Measurements from ENCODE around the gene CEND1.

CEND1 gene
- total RNA-seq, result 0 to 1.4 (median 0.34) reads per million in 9 experiments

DNA sequence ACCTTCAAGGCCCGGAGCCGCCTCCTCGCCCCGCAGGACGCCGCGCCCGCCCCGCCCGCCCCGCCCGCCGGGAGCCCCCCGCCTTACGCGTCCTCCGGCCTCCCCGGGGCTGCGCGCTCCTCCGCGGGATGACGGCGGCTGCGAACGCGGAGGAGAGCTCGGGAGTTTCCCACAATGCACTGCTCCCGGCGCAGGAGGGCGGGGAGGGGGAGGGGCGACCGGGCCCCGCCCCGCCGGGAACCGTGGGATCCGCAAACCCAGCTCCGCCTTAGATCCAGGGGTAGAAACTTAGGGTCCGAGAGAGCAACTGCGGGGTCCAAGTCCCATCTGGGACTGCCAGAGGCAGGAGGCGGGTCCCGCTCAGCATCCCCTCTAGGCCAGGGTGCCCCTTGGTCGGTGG lies at the start of gene CEND1:
CEND1 (minus strand) TSS at position 148 of the 400 bp plus-strand sequence. CDS start 1,514 bp downstream, outside the sequence.
- H3K4me1 Mint-ChIP-seq (ENCODE audit: low read depth in 2 of 2), result peaks cover 0 to 4% of the 10 kb centered on the region in 2 donors
- H3K4me3 Mint-ChIP-seq, result peak within 1 kb of the TSS in 1 of 2 donors; percentile 13
- DNase-seq (no peak), ATAC-seq (replicated peaks) (peak; percentile 61)
- H3K27me3 Mint-ChIP-seq, result peaks cover 0 to 6% of the 10 kb centered on the region in 2 donors
- H3K36me3 Mint-ChIP-seq (ENCODE audit: insufficient read depth), result peaks cover 4% of the 10 kb centered on the region
- H3K27ac Mint-ChIP-seq, result peak within 1 kb of the TSS in 1 of 2 donors; percentile 62
- H3K9me3 Mint-ChIP-seq, result no peaks in the 10 kb centered on the region

DNA sequence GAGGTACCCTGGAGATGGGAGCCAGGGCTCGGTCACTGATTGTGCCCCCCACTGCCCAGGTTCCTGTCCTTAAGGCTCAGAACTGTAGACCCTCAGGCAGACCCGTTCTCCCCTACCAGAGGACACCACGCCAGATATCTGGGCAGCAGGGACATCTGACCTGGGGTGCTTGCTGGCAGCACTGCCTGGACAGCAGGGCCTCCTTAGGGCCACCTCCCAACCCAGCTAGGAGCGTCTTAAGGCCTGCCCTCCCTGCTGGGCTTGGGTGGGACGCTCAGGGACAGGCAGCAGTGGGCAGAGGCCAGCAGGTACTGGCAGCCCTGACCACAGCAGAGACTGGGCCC lies 49.4 kb upstream of the CEND1 start:
- Mint-ChIP-seq H3K9me3 (no peaks in the 10 kb centered on the region), H3K4me1 (ENCODE audit: low read depth in 2 of 2) (peaks cover 14 to 27% of the 10 kb centered on the region in 2 donors), H3K36me3 (ENCODE audit: insufficient read depth) (peaks cover 34% of the 10 kb centered on the region), H3K27me3 (no peaks in the 10 kb centered on the region), H3K4me3 (peak overlapping the region in 1 of 2 donors; percentile 29), H3K27ac (peak overlapping the region in 1 of 2 donors; percentile 29)
- DNase-seq, result no peak
- no peak for ATAC-seq (replicated peaks)

DNA sequence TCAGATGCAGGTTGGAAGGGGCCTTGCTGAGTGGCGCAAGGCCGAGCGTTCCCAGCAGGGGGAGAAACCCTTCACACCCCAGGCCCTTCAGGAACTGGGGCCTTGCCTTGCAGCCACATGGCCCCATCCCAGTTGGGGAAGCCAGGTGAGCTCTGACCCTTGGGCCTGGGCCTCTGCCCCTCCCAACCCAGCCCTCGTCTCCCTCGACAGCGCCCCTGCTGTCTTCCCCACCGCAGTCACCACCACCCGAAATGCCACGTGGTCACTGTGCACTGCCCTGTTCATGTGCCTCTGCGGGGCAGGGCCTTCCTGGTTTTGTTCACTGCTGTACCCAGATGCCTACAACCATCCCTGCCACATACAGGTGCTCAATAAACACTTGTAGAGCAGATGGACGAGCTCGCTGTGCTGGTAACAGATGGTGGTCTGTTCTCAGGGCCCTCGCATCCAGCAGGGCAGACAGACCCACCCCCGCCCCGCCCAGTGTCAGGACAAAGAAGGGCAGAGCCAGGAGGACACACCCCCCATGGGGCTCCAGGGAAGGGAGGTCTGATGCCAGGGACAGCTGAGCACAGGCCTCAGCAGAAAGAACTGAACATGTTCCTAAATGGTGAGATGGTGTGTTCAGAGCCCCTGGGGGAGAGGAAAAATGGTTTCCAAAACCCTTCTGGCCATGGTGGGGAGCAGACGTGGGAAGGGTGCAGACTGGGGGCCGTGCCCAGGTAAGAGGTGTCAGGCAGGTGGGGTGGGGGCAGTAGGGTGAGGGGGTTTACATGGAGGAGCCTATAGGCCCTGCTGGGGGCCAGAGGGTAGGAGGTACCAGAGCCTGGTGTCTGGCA lies 48.8 kb upstream of the CEND1 start:
- H3K9me3 Mint-ChIP-seq, result no peaks in the 10 kb centered on the region
- ATAC-seq (replicated peaks), result no peak
- H3K27me3 Mint-ChIP-seq, result no peaks in the 10 kb centered on the region
- H3K36me3 Mint-ChIP-seq (ENCODE audit: insufficient read depth), result peaks cover 34% of the 10 kb centered on the region
- no peak for DNase-seq
- no peak overlapping the region for H3K4me3 Mint-ChIP-seq
- H3K27ac Mint-ChIP-seq, result no peak overlapping the region
- H3K4me1 Mint-ChIP-seq (ENCODE audit: low read depth in 2 of 2), result peaks cover 17 to 30% of the 10 kb centered on the region in 2 donors

DNA sequence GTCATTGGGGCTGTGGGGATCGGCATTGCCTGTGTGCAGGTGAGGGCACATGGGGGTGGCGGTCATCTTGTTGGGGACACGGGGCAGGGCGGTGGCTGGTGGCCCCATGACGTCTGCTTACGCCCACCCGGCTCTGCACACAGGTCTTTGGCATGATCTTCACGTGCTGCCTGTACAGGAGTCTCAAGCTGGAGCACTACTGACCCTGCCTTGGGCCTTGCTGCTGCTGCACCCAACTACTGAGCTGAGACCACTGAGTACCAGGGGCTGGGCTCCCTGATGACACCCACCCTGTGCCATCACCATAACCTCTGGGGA lies 48.1 kb upstream of the CEND1 start:
- DNase-seq (no peak), ATAC-seq (replicated peaks) (no peak)
- no peaks in the 10 kb centered on the region for H3K9me3 Mint-ChIP-seq
- H3K36me3 Mint-ChIP-seq (ENCODE audit: insufficient read depth), result peaks cover 30% of the 10 kb centered on the region
- H3K27ac Mint-ChIP-seq, result peak overlapping the region in 1 of 2 donors; percentile 49
- peaks cover 19 to 28% of the 10 kb centered on the region in 2 donors for H3K4me1 Mint-ChIP-seq (ENCODE audit: low read depth in 2 of 2)
- H3K27me3 Mint-ChIP-seq, result no peaks in the 10 kb centered on the region
- H3K4me3 Mint-ChIP-seq, result no peak overlapping the region

DNA sequence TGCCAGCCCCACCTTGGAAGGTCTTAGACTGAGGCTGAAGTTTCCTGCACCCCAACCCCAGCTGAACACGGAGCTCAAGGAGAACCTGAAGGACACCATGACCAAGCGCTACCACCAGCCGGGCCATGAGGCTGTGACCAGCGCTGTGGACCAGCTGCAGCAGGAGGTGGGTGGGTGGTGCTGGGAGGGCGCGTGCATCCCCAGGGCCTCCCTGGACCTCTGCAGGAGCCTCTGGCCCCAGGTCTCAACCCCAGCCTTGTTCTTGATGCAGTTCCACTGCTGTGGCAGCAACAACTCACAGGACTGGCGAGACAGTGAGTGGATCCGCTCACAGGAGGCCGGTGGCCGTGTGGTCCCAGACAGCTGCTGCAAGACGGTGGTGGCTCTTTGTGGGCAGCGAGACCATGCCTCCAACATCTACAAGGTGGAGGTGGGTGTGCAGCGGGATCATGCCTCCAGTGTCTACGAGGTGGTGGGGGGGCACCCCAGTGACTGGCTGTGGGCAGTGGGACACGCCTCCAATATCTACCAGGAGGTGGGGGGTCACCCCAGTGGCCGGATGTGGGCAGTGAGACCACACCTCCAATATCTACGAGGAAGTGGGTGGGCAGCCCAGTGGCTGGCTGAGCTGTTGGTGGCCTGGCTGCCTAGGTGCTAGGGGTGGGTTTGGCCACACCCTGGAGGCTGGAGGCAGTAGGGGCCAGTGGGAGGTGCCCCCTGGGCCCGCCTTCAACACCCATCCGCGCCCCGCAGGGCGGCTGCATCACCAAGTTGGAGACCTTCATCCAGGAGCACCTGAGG lies 47.5 kb upstream of the CEND1 start:
- peaks cover 19 to 29% of the 10 kb centered on the region in 2 donors for H3K4me1 Mint-ChIP-seq (ENCODE audit: low read depth in 2 of 2)
- H3K4me3 Mint-ChIP-seq, result no peak overlapping the region
- H3K27me3 Mint-ChIP-seq, result no peaks in the 10 kb centered on the region
- H3K27ac Mint-ChIP-seq, result peak overlapping the region in 1 of 2 donors; percentile 49
- no peak for ATAC-seq (replicated peaks)
- DNase-seq, result no peak
- H3K36me3 Mint-ChIP-seq (ENCODE audit: insufficient read depth), result peaks cover 30% of the 10 kb centered on the region
- no peaks in the 10 kb centered on the region for H3K9me3 Mint-ChIP-seq

DNA sequence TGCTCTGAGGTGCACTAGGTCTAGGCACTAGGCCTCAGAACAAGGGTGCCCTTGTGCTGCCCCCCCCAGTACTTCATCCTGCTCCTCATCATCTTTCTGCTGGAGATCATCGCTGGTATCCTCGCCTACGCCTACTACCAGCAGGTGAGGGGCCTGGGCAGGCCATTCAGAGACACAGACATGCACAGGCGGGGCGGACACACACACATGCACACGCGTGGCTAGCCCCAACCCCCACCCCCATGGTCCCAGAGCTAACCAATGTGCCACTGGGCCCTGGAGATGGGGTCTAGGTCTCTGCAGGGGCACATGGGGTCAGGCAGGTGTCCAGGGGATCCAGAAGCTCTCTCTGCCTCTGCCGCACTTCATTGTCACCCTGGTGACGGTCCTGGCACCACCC lies 46.8 kb upstream of the CEND1 start:
- peaks cover 30% of the 10 kb centered on the region for H3K36me3 Mint-ChIP-seq (ENCODE audit: insufficient read depth)
- ATAC-seq (replicated peaks) (no peak), DNase-seq (no peak)
- peaks cover 19 to 33% of the 10 kb centered on the region in 2 donors for H3K4me1 Mint-ChIP-seq (ENCODE audit: low read depth in 2 of 2)
- H3K4me3 Mint-ChIP-seq, result no peak overlapping the region
- H3K27ac Mint-ChIP-seq, result no peak overlapping the region
- H3K27me3 Mint-ChIP-seq, result peaks cover 0 to 1% of the 10 kb centered on the region in 2 donors
- no peaks in the 10 kb centered on the region for H3K9me3 Mint-ChIP-seq

DNA sequence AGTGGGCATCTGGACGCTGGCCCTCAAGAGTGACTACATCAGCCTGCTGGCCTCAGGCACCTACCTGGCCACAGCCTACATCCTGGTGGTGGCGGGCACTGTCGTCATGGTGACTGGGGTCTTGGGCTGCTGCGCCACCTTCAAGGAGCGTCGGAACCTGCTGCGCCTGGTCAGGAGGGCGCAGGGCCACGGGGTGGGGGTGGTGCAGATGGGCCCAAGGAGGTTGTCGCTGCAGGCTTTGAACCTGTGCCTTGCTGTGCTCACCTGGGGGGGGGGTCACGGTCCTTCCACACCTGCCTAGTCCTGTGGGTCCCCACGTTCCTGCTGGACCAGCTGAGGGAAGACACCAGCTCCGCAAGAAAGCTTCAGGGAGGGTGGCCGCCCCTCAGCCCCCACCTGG lies 46.4 kb upstream of the CEND1 start:
- H3K27ac Mint-ChIP-seq, result peak overlapping the region in 1 of 2 donors; percentile 20
- H3K9me3 Mint-ChIP-seq, result no peaks in the 10 kb centered on the region
- H3K36me3 Mint-ChIP-seq (ENCODE audit: insufficient read depth), result peaks cover 30% of the 10 kb centered on the region
- H3K4me3 Mint-ChIP-seq, result no peak overlapping the region
- peaks cover 0 to 6% of the 10 kb centered on the region in 2 donors for H3K27me3 Mint-ChIP-seq
- ATAC-seq (replicated peaks) (no peak), DNase-seq (no peak)
- H3K4me1 Mint-ChIP-seq (ENCODE audit: low read depth in 2 of 2), result peaks cover 17 to 33% of the 10 kb centered on the region in 2 donors

DNA sequence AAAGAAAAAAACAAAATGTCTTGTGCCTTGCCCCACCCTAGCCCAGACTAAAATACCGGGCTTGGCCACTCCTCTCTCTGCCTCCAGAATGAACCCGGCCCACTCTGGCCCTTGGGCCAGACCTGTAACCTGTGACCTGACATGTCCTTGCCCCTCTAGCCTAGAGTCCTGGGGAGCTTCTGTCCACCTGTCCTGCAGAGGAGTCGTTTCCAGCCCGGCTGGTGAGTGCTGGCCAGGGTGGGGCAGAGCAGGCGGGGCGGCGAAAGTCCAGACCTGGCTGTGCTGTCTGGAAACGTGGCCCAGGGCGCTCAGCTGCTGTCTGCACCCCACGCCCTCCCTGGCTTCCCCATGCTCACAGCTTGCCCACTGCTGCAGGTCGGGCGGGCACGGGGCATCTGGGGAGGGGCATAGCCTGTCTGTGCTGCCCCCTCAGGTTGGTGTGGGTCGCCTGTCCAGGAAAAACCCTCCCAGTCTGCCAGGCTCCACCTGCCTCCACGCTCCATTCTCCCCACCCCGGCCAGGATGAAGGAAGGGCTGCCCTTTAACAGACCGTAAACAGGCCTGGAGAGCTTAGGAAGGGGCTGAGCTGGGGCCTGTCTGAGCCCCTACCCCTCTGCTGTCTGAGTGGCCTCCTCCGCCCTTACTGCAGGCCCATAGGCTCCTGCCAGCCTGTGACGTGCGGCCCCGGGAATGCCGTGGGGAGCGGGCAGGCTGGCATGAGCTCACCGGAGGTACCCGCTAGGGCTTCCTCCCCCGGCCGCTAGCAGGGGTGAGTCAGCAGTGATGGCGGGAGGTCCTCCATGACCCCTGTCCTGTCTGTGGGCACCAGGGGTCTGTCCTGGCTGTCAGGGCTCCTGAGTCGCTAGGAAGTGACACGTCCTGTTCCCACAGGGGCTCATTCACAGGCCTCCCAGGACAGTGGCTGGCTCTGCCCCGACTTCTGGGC lies 44.8 kb upstream of the CEND1 start:
- Mint-ChIP-seq H3K36me3 (ENCODE audit: insufficient read depth) (peaks cover 25% of the 10 kb centered on the region), H3K9me3 (no peaks in the 10 kb centered on the region), H3K4me3 (peak overlapping the region; percentile 60 to 71), H3K27ac (no peak overlapping the region), H3K27me3 (peaks cover 0 to 12% of the 10 kb centered on the region in 2 donors), H3K4me1 (ENCODE audit: low read depth in 2 of 2) (peaks cover 5 to 25% of the 10 kb centered on the region in 2 donors)
- DNase-seq (no peak), ATAC-seq (replicated peaks) (no peak)

DNA sequence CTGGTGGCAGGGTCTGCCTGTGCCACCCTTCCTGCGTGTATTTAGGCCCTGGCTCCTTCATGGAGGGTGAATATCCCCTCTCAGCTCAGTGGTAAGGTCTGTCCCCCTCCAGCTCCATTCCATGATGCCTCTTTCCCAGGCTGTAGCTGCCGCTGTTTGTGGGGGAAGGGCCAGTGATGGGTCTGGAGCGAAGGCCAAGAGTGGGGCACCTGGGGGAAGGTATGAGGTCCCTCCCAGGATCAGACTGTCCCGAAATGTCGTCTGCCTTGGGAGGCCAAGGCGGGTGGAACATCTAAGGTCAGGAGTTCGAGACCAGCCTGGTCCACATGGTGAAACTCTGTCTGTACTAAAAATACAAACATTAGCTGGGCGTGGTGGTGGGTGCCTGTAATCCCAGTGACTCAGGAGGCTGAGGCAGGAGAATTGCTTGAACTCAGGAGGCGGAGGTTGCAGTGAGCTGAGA lies 44.0 kb upstream of the CEND1 start:
- ATAC-seq (replicated peaks) (no peak), DNase-seq (no peak)
- no peaks in the 10 kb centered on the region for H3K9me3 Mint-ChIP-seq
- H3K4me1 Mint-ChIP-seq (ENCODE audit: low read depth in 2 of 2), result peaks cover 5 to 29% of the 10 kb centered on the region in 2 donors
- H3K36me3 Mint-ChIP-seq (ENCODE audit: insufficient read depth), result peaks cover 17% of the 10 kb centered on the region
- H3K4me3 Mint-ChIP-seq, result peak overlapping the region; percentile 60 to 71
- H3K27me3 Mint-ChIP-seq, result peaks cover 0 to 19% of the 10 kb centered on the region in 2 donors
- no peak overlapping the region for H3K27ac Mint-ChIP-seq

DNA sequence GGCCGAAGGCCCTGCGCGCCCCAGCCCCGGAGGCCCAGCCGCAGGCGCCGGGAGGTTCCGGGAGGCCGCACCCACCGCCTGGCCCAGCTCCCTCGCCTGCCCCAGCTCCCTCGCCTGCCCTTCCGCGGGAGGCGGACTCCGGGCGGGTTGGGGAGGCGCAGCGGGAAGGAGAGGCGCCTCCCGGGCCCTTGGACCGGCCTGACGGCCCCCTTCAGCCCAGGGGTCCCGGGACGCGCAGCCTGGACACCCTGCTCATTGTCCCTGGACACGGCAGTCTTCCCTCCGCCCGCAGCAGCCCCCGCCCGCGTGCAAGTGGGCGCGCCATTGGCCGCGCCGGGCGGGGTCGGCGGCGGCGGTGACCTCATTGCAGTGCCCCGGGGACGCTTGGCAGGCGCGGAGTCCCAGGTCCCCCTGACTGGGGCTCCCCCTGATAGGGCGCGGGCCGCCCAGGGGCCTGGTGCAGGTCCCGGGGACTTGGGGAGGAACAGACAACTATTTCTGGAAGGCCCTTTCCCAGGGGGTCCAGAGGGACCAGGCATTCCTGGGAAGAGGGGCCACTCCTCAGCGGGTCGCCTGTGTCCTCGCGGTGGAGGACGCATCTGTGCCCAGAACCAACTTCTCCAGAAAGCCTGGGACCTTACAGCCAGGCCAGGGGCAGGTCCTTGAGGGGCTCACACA lies 43.4 kb upstream of the CEND1 start:
- H3K36me3 Mint-ChIP-seq (ENCODE audit: insufficient read depth), result peaks cover 16% of the 10 kb centered on the region
- DNase-seq (peak in 2 of 3 experiments; percentile 38 to 42), ATAC-seq (replicated peaks) (peak; percentile 61)
- no peaks in the 10 kb centered on the region for H3K9me3 Mint-ChIP-seq
- peak overlapping the region; percentile 60 to 71 for H3K4me3 Mint-ChIP-seq
- H3K4me1 Mint-ChIP-seq (ENCODE audit: low read depth in 2 of 2), result peaks cover 5 to 29% of the 10 kb centered on the region in 2 donors
- peaks cover 0 to 26% of the 10 kb centered on the region in 2 donors for H3K27me3 Mint-ChIP-seq
- no peak overlapping the region for H3K27ac Mint-ChIP-seq

DNA sequence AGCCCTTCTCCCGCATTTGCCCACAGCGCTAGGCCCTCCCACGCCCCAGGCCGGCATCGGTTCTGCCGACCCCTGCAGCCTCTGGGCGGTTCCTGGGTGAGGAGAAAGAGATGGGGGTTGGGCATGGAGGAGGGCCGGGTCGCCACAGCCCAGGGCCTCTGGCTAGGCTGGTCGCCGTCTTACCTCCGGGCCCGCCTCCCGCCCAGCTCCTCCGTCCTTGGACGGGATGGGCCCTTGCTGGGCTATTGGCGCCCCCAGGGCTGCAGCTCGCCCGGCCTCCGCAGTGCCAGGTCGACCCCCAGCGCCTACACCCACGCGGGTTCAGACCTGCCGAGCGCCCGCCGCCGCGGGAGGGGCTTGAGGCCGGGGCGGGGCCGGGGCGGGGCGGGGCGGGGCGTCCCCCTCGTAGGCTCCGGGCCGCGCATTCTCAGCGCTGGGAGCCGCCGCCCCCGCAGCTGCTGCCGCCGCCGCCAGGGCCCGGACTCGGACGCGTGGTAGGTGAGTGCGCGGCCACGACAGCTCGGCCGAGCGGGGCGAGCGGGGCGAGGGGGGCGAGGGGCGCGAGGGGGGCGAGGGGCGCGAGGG lies 42.7 kb upstream of the CEND1 start, which contains the start of gene CD151:
CD151 (plus strand) TSS at position 424 of the 585 bp plus-strand sequence. CDS start 3,118 bp downstream, outside the sequence.
- Mint-ChIP-seq H3K9me3 (no peaks in the 10 kb centered on the region), H3K27me3 (peaks cover 4 to 32% of the 10 kb centered on the region in 2 donors), H3K4me3 (peak within 1 kb of the TSS; percentile 69 to 75), H3K27ac (no peak within 1 kb of the TSS), H3K4me1 (ENCODE audit: low read depth in 2 of 2) (peaks cover 8 to 32% of the 10 kb centered on the region in 2 donors), H3K36me3 (ENCODE audit: insufficient read depth) (peaks cover 12% of the 10 kb centered on the region)
- DNase-seq (peak in 2 of 3 experiments; percentile 29 to 34), ATAC-seq (replicated peaks) (peak; percentile 61)

DNA sequence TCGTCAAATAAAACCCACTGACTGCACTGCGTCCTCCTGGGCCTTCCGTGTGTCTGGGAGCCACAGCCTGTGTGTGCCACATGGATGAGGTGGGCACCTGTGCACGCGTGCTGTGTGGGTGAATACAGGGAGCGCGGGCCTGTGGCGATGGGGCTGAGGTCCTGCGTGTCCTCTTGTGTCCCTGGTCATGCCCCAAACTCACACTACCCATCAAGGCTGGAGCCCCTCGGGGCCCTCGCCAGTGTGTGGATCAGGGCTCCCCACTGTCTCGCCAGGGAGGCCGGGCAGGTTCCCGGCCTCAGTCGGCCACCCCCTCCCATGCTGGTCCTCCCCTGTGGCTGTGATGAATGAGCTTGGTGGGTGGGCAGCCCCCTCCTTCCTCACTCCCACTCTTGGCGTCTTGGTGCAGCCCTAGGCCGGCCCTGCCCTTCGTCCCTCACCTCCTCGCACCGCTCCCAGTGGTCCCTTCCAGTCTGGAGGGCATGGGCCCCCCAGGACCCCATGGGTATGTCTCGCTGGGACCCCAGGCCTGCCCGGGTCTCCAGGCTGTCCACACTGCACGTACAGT lies 42.2 kb upstream of the CEND1 start:
- Mint-ChIP-seq H3K9me3 (no peaks in the 10 kb centered on the region), H3K4me1 (ENCODE audit: low read depth in 2 of 2) (peaks cover 10 to 32% of the 10 kb centered on the region in 2 donors), H3K27ac (no peak overlapping the region), H3K27me3 (peaks cover 6 to 37% of the 10 kb centered on the region in 2 donors), H3K4me3 (peak overlapping the region; percentile 69 to 75), H3K36me3 (ENCODE audit: insufficient read depth) (peaks cover 7% of the 10 kb centered on the region)
- DNase-seq (no peak), ATAC-seq (replicated peaks) (no peak)

Measured in effector memory CD8-positive, alpha-beta T cell (primary cell).